Heart left ventricle (tissue), 16 donors: ENCODE data around the gene ZNF341. TPM values are rescaled to one million over a fixed set of nuclear protein-coding genes. Genes with fewer than 3 reads are reported as not detected.

Experiments used
- ATAC-seq, 4 donors: fragments of 200-7000 bp; cut with Tn5 transposase; one replicate each; pipeline ENCODE4 v1.9.1; 2020 to 2022; ENCODE audit warnings: moderate library complexity in 4 of 4, mild to moderate bottlenecking in 3 of 4, moderate number of reproducible peaks in 1 of 4
- DNase-seq, 5 donors: peaks; one replicate each; pipeline ENCODE4 v3.0.0-alpha.2; 2020
- H3K27ac ChIP-seq, 12 donors: fragments of 200-600 bp; sonication (generic) in 4 of 12; one replicate each; pipeline versions ENCODE4 v1.5.0 to v1.8.0; 2016 to 2022; ENCODE audit warnings: mild to moderate bottlenecking in 2 of 12
- H3K27me3 ChIP-seq, 9 donors: fragments of 200-600 bp; sonication (generic) in 2 of 9; one replicate each; pipeline versions ENCODE4 v1.5.1 to v1.8.0; 2016 to 2022; ENCODE audit warnings: mild to moderate bottlenecking in 3 of 9
- H3K36me3 ChIP-seq, 9 donors: fragments of 200-600 bp; sonication (generic) in 2 of 9; one replicate each; pipeline versions ENCODE4 v1.5.0 to v1.8.0; 2018 to 2022; ENCODE audit warnings: mild to moderate bottlenecking in 2 of 9
- H3K4me1 ChIP-seq, 12 donors: fragments of 200-600 bp; sonication (generic) in 4 of 12; one replicate each; pipeline versions ENCODE4 v1.5.0 to v1.8.0; 2016 to 2022; ENCODE audit warnings: mild to moderate bottlenecking in 3 of 12
- H3K4me3 ChIP-seq, 12 donors: fragments of 200-600 bp; sonication (generic) in 4 of 12; one replicate each; pipeline versions ENCODE4 v1.5.0 to v1.8.0; 2017 to 2022; ENCODE audit warnings: mild to moderate bottlenecking in 9 of 12, moderate library complexity in 4 of 12
- H3K9me3 ChIP-seq, 12 donors: fragments of 200-600 bp; sonication (generic) in 4 of 12; one replicate each; pipeline versions ENCODE4 v1.5.0 to v1.8.0; 2016 to 2022; ENCODE audit warnings: mild to moderate bottlenecking in 1 of 12
- CTCF ChIP-seq, 12 donors: fragments of 200-600 bp; sonication (generic) in 4 of 12; IDR thresholded peaks; one replicate each; pipeline versions ENCODE4 v1.5.0 to v1.8.0; 2018 to 2022; ENCODE audit warnings: antibody characterized with exemption in 12 of 12, mild to moderate bottlenecking in 5 of 12
- POLR2A ChIP-seq, 2 donors: fragments of 450-650 bp; IDR thresholded peaks; one replicate each; pipeline ENCODE4 v1.6.1; 2017; ENCODE audit warnings: antibody characterized with exemption in 2 of 2, mild to moderate bottlenecking in 2 of 2, moderate library complexity in 2 of 2
- whole genome bisulfite sequencing, 4 donors: extraction: QIAGEN DNeasy Blood & Tissue Kit in 2 of 4; methylation state at CpG; one replicate each; pipeline versions ENCODE4 v1.1.5 to v1.1.7; 2013 to 2018; 5-methylcytosine and 5-hydroxymethylcytosine counted together
- intact Hi-C, 10 donors: fragments of 100-400 bp; cut with DNase I; formaldehyde crosslinking; loops; one replicate each; pipeline versions ENCODE4 v1.11.1 to v1.14.2; 2022
- polyA plus RNA-seq, 2 donors: library from polyadenylated mRNA; stranded (reverse); fragments of 200-250 nt; gene quantifications; one replicate each; pipeline ENCODE4 v1.2.3, GENCODE V29; 2013
- total RNA-seq, 9 donors: library from RNA; depleted of rRNA in 2 of 9; stranded (reverse); fragments of >200 nt in 2 of 9; fragmentation: NEBNext Ultra II Directional in 3 of 9; extraction: Animal tissue kit (Norgen Biotek cat#: 25700) in 3 of 9; gene quantifications; one replicate each; pipeline versions ENCODE4 v1.1.0 to v1.2.4, GENCODE V29; 2016 to 2023
- donor health status: ischemic (EF 13 %, LVEDD 7.1; RV severe dilation, severe dysfunction).
- donor health status: healthy with polysubstance abuse.
- donor health status: DM: no; HTN: yes; CAD: no.
- donor health status: DM: no; HTN: no; CAD: no.
- donor health status: ischemic (EF 25% LVEDD 6.9; RV normal size, moderate dysfunction).
- donor health status: ischemic (EF 25% LVEDD 5.7; RV mildly dilated, moderate dysfunction).
- donor health status: healthy.
- donor health status: DM: yes; HTN: yes; CAD: no.
- donor health status: ischemic (EF 35%, LVEDD 5.7; RV mildly dilated, moderate dysfunction).
- donor health status: nonischemic (EF 11% LVEDD 7.7; RV severe dilation, severe dysfunction).
- donor health status: DM: yes; HTN: yes; CAD: no.
- donor health status: PGD.
- donor health status: ischemic (EF 29% LVEDD 5.4; RV normal size, mild dysfunction).
- donor health status: nonischemic (EF 23%, LVEDD 6.1; RV moderate dilation, normal function).

ZNF341 gene
- total and polyA plus RNA-seq, 11 donors, result 1.2 to 3.3 (median 1.7) TPM

- peak within 1 kb of the TSS in 7 of 12 donors; percentile 12 to 70 (median 17) for H3K27ac ChIP-seq
- H3K27me3 ChIP-seq, result no peaks in the 10 kb centered on the region
- peak within 1 kb of the TSS in 10 of 12 donors; percentile 24 to 73 (median 42) for H3K4me3 ChIP-seq
- 2 to 17% (median 6%) methylated on average over 10 to 101 of the region's 101 CpGs for WGBS, 4 donors
- ATAC-seq (peak; percentile 97 to 99 (median 99)), DNase-seq (peak; percentile 97 to 98 (median 97))
- TF ChIP-seq POLR2A (IDR thresholded peaks at IDR 0.05) (peak in 1 of 2 donors; percentile 20), CTCF (IDR thresholded peaks at IDR 0.05) (peak in 10 of 12 donors; percentile 29 to 72 (median 47))
- intact Hi-C loops, result loop anchor here in 3 of 10 donors (5.0 to 10.0 kb wide), 2 partner anchors 36 to 308 kb away; partner anchors contain the start of genes PXMP4 (in 3 of the 3) and RALY (in 1 of the 3)
- no peaks in the 10 kb centered on the region for H3K9me3 ChIP-seq
- no peaks in the 10 kb centered on the region for H3K36me3 ChIP-seq
- H3K4me1 ChIP-seq, result peaks cover 0 to 35% (median 14%) of the 10 kb centered on the region in 12 donors
Observed at GRCh38 chr20:33686100-33686983, 45.5 kb upstream of the ZNF341 start, which contains the start of gene E2F1. Gene E2F1 (minus strand): TSS chr20:33686385. CDS start chr20:33686264, 121 bp downstream.

- no peaks in the 10 kb centered on the region for H3K36me3 ChIP-seq
- H3K4me1 ChIP-seq, result peaks cover 0 to 35% (median 14%) of the 10 kb centered on the region in 12 donors
- WGBS, 4 donors, result 82 to 85% (median 83%) methylated on average over 14 of the region's 14 CpGs
- ATAC-seq (no peak), DNase-seq (no peak)
- H3K9me3 ChIP-seq, result no peaks in the 10 kb centered on the region
- H3K4me3 ChIP-seq, result peak overlapping the region in 8 of 12 donors; percentile 24 to 73 (median 42)
- no peaks in the 10 kb centered on the region for H3K27me3 ChIP-seq
- intact Hi-C loops, result loop anchor here in 3 of 10 donors (5.0 to 10.0 kb wide), 2 partner anchors 35 to 308 kb away; partner anchors contain the start of genes PXMP4 (in 3 of the 3) and RALY (in 1 of the 3)
- peak overlapping the region in 7 of 12 donors; percentile 12 to 70 (median 17) for H3K27ac ChIP-seq
- TF ChIP-seq POLR2A (IDR thresholded peaks at IDR 0.05) (no peak), CTCF (IDR thresholded peaks at IDR 0.05) (no peak)
Observed at GRCh38 chr20:33686984-33687366, 44.8 kb upstream of the ZNF341 start.

- 70 to 78% (median 75%) methylated on average over 8 of the region's 8 CpGs for WGBS, 4 donors
- TF ChIP-seq POLR2A (IDR thresholded peaks at IDR 0.05) (no peak), CTCF (IDR thresholded peaks at IDR 0.05) (no peak)
- intact Hi-C loops, result loop anchor here in 3 of 10 donors (5.0 to 10.0 kb wide), 2 partner anchors 35 to 307 kb away; partner anchors contain the start of genes PXMP4 (in 3 of the 3) and RALY (in 1 of the 3)
- peaks cover 0 to 35% (median 14%) of the 10 kb centered on the region in 12 donors for H3K4me1 ChIP-seq
- H3K9me3 ChIP-seq, result no peaks in the 10 kb centered on the region
- no peak for DNase-seq
- no peak overlapping the region for H3K4me3 ChIP-seq
- H3K27ac ChIP-seq, result peak overlapping the region in 2 of 12 donors; percentile 17 to 70
- ATAC-seq, result no peak
- H3K36me3 ChIP-seq, result no peaks in the 10 kb centered on the region
- no peaks in the 10 kb centered on the region for H3K27me3 ChIP-seq
Observed at GRCh38 chr20:33687370-33687915, 44.4 kb upstream of the ZNF341 start.
